DMS79 treated with DMSO at 0.1 percent for 48 hours (cell line): ENCODE results near the gene CBY2.
"Not testable (repeated sequence)": the region's sequence is repeated elsewhere in the genome, so short reads cannot be mapped to it uniquely, and the experiment has no call there.

ENCODE experiments used
- DNase-seq: peaks from one replicate; lab custom pipeline; 2025; lab: John Stamatoyannopoulos, UW

The CBY2 gene

DNA sequence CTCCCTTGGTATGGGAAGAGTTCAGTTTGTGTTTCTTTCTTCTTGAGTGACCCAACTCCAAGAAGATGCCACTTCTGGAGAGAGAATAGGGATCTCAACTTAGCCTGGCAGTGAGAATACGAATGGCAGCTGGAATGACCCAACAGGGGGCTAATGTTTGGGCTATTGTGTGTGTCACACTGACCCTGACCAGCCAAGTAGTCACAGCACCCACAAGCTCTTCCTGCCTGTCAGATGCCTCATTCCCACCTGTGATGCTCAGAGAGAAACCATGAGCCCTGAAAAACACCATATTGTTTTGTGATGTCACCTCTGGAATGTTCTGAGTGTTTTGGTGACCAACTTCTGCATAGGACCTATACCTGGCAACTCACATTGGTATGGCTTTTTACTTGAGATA is at the start of gene CBY2:
Gene CBY2, plus strand, starts transcription at position 233 of the 400 bp plus-strand sequence. Its CDS starts 71 bp downstream, at position 304.
- DNase-seq, result no peak

- DNase-seq, result no peak
These were observed 47.3 kb upstream of the CBY2 start for GRCh38 chr13:45654633-45655349.

DNA sequence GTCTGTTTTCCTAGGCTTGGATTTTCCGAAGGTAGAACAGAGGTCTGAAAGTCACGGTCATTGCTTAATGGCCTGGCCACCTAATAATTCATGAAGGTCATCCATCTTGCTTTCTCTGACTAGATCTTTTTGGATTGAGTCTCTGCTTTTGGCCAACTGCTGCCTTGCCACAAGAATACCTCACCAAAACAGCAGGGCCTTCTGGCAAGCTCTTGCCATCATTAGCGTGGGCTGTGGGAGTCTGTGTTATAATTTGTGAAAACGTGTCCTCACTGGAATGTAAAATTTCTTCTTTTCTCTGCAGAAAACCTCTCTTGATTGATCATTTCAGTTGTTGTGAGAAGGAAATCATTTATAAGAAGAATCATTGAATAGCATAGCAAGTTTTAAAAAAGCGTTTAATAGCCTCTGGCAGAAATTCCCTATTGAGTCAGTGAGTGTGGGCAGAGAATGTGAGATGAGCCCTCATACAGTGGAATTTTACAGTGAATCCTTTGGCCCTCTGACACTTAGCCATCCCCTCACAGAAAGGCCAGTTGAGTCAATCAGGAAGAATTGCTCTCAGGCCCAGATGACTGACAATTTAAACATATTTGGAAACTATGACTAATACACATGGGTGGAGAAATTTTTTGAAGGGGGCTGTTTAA is 43.4 kb upstream of the CBY2 start:
- DNase-seq, result no peak

- no peak for DNase-seq
These were observed 42.6 kb upstream of the CBY2 start for GRCh38 chr13:45659536-45659935.

- DNase-seq, result not testable (repeated sequence)
These were observed 41.7 kb upstream of the CBY2 start for GRCh38 chr13:45660458-45660857.

GRCh38 chr13:45662162-45662561 is 40.0 kb upstream of the CBY2 start:
- no peak for DNase-seq

DNA sequence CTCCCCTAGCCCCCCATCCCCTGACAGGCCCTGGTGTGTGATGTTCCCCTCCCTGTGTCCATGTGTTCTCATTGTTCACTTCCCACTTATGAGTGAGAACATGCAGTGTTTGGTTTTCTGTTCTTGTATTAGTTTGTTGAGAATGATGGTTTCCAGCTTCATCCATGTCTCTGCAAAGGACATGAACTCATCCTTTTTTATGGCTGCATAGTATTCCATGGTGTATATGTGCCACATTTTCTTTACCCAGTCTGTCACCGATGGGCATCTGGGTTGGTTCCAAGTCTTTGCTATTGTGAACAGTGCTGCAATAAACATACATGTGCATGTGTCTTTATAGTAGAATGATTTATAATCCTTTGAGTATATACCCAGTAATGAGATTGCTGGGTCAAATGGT is 39.2 kb upstream of the CBY2 start:
- not testable (repeated sequence) for DNase-seq

DNA sequence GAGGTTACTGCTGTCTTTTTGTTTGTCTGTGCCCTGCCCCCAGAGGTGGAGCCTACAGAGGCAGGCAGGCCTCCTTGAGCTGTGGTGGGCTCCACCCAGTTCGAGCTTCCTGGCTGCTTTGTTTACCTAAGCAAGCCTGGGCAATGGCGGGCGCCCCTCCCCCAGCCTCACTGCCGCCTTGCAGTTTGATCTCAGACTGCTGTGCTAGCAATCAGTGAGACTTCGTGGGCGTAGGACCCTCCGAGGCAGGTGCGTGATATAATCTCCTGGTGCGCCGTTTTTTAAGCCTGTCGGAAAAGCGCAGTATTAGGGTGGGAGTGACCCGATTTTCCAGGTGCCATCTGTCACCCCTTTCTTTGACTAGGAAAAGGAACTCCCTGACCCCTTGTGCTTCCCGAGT is 32.5 kb upstream of the CBY2 start:
- not testable (repeated sequence) for DNase-seq

DNA sequence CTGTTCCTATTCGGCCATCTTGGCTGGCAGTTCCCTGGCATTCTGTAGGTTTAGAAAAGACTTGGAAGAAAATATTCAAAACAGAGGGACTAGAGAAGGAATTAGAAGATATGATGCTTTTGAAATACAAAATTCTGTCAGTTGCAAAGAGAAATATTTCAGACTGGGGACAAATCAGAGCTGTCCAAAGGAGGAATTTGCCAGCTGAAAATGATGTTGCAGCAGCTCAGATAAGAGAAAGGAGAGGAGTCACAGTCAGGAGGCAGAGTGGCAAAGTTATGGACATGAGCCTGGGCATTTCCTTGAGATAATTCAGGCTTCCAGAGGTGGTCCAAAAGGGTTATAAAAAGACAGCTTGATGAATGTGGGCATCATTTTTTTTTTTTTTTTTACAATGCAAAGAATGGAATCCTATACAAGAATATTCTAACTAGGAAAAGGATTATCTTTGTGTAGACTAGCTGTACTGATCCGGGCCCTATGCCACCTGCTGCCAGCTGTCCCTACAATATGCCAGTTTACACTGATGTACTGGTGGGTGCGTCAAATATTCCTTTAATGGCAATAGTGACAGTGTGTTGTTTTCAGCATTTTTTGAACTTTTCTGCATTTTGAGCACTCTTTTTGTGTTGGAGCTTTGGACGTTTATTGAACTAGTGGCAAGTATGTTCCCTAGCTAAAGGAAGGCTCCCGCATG is 31.8 kb upstream of the CBY2 start:
- DNase-seq, result no peak

DNA sequence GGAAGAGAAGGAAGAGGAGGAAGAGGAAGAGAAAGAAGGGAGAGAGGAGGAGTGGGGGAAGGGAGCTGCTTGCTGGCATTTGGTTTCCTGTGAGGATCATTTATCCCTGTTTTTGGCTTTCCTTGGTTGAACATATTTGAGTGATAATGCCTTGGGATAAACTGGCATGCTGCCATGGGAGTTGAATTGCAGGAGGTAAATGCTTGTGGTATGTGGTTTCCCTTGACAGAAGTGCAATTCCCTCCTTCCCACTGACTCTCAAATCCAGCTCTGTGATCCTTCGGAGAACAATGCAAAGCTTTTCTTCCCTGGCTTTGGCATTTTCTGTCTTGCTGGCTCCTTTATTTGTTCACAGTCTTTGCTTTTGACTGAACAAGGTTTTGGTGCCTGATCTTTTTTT is 27.2 kb upstream of the CBY2 start:
- peak; percentile 62 for DNase-seq

DNA sequence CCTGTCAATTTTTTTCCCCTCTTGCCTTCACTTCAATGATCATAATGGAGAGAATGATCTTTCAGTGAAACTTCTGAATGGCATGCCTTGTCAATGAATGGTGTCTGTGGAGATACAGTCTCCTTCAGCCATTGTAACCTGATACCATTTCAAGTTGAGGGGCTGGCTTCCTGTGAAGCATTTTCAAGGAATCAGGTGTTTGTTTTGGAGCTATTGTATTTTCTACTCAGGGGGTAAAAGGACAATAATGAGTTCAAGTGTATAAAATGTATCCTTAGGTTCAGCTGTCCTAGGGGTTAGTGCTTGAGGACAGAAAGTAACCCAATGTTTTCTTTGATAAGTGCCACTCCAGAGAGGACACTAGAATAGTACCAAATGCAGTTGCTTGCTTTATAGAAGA is 23.8 kb upstream of the CBY2 start:
- DNase-seq, result peak; percentile 54

DNA sequence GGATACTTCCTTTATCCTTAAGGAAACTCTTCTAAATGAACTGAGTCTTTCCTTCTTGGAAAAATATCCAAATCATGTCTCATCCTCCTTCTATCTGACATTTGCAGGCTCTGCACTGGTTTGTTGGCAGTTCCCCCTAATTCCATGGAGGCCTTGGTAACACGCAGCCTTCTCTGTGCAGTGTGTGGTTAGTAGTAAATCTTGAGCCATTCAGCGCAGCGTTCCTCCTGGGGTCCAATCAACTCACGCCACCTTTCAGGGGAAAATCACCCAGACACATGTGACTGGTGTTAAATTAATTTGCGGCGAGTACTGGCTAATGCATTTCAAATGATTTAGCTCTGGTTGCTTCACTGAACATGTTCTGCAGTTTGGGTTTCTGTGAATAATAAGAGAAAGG is 21.0 kb upstream of the CBY2 start:
- DNase-seq, result no peak

GRCh38 chr13:45682494-45683008 is 19.6 kb upstream of the CBY2 start:
- DNase-seq, result no peak

DNA sequence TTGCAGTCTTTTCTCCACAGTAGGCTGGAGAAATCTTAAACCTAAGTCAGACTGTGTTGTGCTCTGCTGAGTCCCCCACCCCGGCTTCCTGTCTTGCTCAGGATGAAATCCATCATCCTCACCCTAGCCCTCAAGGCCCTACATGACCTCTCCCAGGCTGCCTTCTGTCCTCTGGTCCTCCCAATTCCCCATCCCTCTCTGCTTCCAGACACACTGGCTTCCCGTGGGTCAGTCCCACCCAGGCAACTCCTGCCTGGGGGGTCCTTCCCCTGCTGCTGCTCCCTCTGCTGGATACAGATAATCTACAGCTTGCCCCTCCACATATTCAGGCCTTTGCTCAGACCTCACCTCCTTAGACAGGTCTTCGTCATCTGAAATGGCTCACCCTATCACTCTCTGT is 18.4 kb upstream of the CBY2 start:
- no peak for DNase-seq

DNA sequence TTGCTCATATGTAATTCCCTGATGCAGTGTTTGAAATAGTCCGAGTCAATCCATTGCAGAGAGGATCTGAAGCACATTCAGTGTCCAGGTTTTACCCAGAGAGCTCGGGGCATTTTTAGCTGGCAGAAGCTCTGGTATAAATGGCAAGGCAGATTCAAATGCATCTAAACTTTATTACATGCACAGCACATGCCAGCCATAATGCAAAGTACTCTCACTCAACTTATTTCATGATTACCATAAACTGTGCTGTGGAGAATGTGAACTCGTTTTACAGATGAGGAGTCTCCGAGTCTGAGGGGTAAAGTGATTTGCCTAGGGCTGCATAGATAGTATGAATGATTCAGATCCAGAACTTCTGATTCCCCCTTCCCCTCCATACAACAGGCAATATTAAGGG is 13.5 kb upstream of the CBY2 start:
- no peak for DNase-seq

DNA sequence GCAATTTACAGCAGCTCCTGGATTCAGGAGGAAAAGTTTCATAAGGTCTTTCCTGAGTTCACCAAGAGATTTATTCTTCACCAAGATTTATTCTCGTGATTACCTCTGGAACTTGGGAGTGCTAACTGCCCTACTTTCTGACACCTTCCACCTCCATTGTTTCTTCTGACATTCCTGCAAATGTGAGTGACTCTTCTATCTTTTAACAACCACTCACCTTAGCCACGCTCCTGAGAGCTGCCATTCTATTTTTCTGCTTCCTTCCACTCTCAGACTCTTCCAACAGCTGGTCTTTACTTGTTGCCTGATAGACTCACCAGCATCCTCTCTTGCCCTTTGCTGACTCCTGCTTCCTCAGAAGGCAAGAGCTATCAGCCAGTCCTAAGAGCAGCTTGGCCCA is 11.5 kb upstream of the CBY2 start:
- no peak for DNase-seq

DNA sequence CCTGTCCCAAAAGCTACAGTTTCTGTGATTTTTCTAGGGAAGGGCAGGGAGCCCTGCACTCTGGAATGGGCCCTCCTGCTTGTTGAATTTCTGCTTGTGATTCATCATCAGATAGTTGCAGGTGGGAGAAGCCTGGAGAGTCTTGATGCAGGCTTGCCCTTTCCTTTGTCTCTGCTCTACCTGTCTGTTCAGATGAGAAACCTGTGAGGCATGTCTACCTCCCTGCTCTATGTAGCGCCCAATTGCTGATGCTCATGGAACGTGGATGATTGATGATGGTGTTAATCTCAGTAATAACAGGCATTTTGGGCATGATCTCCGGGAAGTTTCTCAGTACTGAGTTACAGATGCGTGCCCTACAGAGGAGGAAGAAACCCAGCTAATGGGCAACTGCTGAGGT is 10.9 kb upstream of the CBY2 start:
- DNase-seq, result no peak

DNA sequence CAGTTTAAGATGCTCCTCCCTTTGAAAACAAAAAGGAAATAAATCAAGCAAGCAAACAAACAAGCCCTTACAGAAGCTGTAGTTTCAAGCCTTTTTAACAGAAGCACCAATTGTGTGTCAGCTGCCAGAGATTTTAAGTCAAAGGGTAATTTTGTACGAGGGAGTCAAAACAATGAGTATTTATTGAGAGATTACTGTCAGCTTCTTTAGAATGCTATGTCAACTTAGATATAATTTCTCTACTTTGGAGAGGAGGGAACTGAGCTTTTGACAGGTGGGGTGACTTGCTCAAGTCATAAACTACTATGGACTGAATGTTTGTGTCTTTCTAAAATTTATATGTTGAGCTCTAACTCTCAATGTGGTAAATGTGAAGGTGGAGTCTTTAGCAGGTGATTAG is 10.5 kb upstream of the CBY2 start:
- DNase-seq, result no peak

GRCh38 chr13:45695198-45695730 is 6.9 kb upstream of the CBY2 start:
- no peak for DNase-seq

DNA sequence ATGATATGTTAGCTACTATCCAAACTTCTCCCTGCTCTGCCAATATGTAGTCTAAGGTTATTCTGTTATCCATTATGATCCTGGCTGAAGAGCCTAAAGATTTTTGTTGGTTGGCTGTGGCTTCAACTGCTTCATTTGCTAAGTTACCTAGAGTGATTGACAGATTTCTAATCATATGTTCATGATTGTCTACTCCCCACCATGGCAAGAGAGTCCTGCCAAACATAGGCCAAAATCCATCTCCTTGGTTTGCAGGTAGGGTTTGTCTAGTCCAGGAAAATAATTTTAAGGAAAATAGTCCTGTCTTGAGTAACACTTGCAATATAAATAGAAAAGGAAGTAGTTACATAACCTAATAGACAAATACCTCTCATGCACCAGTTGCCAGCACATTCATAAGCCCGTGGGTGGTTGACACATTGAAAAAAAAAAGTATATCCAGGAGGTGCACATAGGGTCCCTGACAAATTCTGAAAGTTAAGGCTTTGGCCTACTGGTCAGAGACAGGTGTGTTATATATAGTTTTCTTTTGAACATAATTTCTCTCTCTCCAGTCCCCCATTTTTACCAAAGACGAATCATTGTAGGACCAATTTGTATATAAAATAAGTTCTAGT is 5.4 kb upstream of the CBY2 start:
- no peak for DNase-seq

DNA sequence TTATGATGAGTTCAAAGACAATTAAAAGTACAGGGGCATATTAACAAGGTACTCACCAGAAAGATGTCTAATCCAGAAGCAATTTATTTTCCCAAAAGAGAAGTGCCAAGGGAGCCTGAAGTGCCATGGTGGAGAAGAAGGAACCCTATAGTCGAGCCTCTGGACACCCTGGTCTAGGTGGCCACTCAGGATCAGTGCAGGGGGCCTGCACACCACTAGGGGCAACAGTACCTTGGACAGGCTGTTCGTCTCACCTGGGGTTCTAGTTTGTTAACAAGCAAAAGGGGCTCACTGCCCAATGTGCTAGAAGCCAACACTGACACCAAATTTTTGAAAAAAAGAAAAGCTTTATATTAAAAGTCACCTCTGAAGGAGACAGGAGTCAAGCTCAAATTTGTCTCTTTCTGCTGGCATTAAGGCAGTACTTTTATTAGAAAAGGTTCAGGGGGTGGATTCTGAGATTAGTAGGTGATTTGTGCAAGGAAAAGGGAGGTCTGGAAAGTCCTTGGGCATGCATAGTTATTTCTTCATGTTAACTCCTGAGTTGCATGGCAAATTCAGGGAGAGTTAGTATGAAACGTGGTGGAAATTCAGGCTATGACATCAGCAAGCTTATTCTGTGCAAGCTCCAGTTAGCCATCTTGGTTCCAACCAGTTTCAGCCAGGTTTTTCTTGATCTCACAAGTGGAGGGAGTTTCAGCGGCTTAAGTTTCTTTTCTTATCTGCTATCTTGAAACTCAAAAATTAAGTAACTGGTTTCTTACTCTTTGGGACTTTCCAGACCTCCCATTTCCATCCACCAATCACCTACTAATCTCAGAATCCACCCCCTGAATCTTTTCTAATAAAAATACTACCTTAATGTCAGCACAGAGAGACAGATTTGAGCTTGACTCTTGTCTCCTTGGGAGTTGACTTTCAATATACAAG is 884 bp upstream of the CBY2 start:
- DNase-seq, result no peak
